NT2/D1 (cell line): ENCODE measurements around the gene PLEKHH2.

Experiments used
- DNase-seq: peaks from one replicate; pipeline ENCODE4 v3.0.0-alpha.2; 2011; ENCODE audit warnings: low read depth, low spot score
- H3K27me3 ChIP-seq: 2 replicates; pipeline ENCODE4 v1.6.0; 2011; ENCODE audit warnings: mild to moderate bottlenecking; ENCODE audit not compliant: insufficient read length, insufficient read depth
- H3K36me3 ChIP-seq: 2 replicates; pipeline ENCODE4 v1.6.1; 2011; ENCODE audit warnings: mild to moderate bottlenecking, low read length, mixed read lengths; ENCODE audit not compliant: insufficient read depth, insufficient read length
- H3K4me1 ChIP-seq: 2 replicates; pipeline ENCODE4 v1.5.1; 2011; ENCODE audit not compliant: insufficient read depth, insufficient read length
- H3K4me3 ChIP-seq: 2 replicates; pipeline ENCODE4 v1.5.1; 2011; ENCODE audit warnings: low read depth; ENCODE audit not compliant: insufficient read length
- H3K9ac ChIP-seq: 2 replicates; pipeline ENCODE4 v1.6.0; 2011; ENCODE audit warnings: low read depth; ENCODE audit not compliant: insufficient read length
- H3K9me3 ChIP-seq: 2 replicates; pipeline ENCODE4 v1.5.1; 2011; ENCODE audit warnings: mild to moderate bottlenecking, low read length; ENCODE audit not compliant: insufficient read depth
- SUZ12 ChIP-seq: IDR thresholded peaks from 2 replicates; pipeline ENCODE4 v1.6.1; 2011; ENCODE audit not compliant: insufficient read length, insufficient read depth; ENCODE audit errors: extremely low read depth
- YY1 ChIP-seq: IDR thresholded peaks from 2 replicates; pipeline ENCODE4 v1.6.1; 2011; ENCODE audit not compliant: insufficient read length, insufficient read depth
- ZNF274 ChIP-seq: IDR thresholded peaks from 2 replicates; pipeline ENCODE4 v1.6.1; 2011; ENCODE audit warnings: mild to moderate bottlenecking, low read depth, low read length

PLEKHH2 gene

GRCh38 chr2:43708891-43709290 lies 71.8 kb downstream of the PLEKHH2 start:
- Histone ChIP-seq H3K36me3 (no peaks in the 10 kb centered on the region), H3K4me1 (no peaks in the 10 kb centered on the region), H3K4me3 (no peak overlapping the region), H3K27me3 (no peaks in the 10 kb centered on the region), H3K9me3 (no peaks in the 10 kb centered on the region), H3K9ac (no peak overlapping the region)
- TF ChIP-seq ZNF274 (no peak), SUZ12 (no peak), YY1 (no peak)
- no peak for DNase-seq

GRCh38 chr2:43710866-43711265 lies 73.8 kb downstream of the PLEKHH2 start:
- no peak overlapping the region for H3K9ac ChIP-seq
- DNase-seq = no peak
- H3K27me3 ChIP-seq = no peaks in the 10 kb centered on the region
- H3K4me3 ChIP-seq = no peak overlapping the region
- no peaks in the 10 kb centered on the region for H3K36me3 ChIP-seq
- no peak for TF ChIP-seq SUZ12
- no peak for TF ChIP-seq ZNF274
- no peak for TF ChIP-seq YY1
- no peaks in the 10 kb centered on the region for H3K4me1 ChIP-seq
- no peaks in the 10 kb centered on the region for H3K9me3 ChIP-seq

DNA sequence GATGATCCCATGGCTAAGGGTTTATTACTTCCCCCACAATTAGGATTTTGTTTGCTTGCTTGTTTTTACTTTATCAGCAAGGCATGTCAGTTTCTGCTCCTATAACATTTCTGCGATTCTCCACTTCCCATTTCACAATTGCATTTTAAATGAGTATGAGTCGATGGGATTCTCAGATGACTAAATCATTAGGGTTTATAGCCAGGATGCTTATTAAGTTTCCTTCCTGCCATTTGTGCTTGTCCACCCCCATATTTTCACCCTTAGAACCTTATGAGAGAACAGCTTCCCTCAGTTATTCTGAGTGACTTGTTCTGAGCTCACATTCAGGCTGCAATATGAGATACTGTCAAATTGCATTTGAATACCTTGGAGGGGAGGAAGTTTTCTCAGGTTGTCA lies 77.1 kb downstream of the PLEKHH2 start:
- no peaks in the 10 kb centered on the region for H3K27me3 ChIP-seq
- H3K9ac ChIP-seq = no peak overlapping the region
- no peaks in the 10 kb centered on the region for H3K36me3 ChIP-seq
- no peaks in the 10 kb centered on the region for H3K9me3 ChIP-seq
- no peak for DNase-seq
- no peak for TF ChIP-seq ZNF274
- TF ChIP-seq YY1 = no peak
- TF ChIP-seq SUZ12 = no peak
- H3K4me3 ChIP-seq = no peak overlapping the region
- H3K4me1 ChIP-seq = no peaks in the 10 kb centered on the region

DNA sequence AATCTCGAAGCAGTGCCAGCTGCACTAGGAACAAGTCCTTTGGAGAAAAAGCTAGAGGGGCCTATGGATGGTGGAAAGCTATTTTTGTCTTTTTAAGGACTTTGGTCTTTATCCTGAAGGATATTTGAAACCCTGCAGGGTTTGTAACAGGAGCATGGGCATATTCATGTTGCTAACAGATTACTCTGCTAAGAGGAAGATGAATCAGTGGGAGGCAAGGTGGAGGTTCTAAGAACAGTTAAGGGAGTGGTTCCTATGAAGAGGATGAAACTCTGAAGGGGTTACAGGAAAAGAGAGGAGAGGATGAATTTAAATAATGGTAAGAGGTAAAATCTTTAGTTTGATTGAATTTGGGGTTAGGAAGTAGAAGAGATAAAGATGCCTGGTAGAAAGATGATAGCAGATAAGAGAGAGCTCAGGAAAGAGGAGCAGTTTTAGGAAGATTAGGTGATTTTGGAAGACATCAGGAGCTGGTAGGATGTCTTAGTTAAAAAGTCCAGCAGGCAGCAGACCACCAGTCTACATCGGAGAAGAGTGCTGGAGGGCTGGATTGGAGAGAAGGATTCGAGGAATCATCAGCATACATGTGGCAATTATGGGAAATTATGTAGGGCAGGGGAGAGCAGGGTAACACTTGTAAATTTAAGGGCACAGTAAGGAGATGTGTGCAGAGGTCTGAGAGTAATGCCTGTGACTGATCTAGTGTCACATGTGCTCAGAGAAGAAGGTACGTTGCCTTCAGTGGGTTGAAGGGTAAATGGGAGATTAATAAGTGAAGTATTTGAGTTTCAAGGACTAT lies 78.4 kb downstream of the PLEKHH2 start:
- no peaks in the 10 kb centered on the region for H3K9me3 ChIP-seq
- no peak for TF ChIP-seq ZNF274
- TF ChIP-seq SUZ12 = no peak
- TF ChIP-seq YY1 = no peak
- no peak overlapping the region for H3K4me3 ChIP-seq
- DNase-seq = no peak
- H3K36me3 ChIP-seq = no peaks in the 10 kb centered on the region
- H3K9ac ChIP-seq = no peak overlapping the region
- no peaks in the 10 kb centered on the region for H3K27me3 ChIP-seq
- H3K4me1 ChIP-seq = no peaks in the 10 kb centered on the region

- no peaks in the 10 kb centered on the region for H3K27me3 ChIP-seq
- H3K4me3 ChIP-seq = no peak overlapping the region
- no peak overlapping the region for H3K9ac ChIP-seq
- no peaks in the 10 kb centered on the region for H3K4me1 ChIP-seq
- DNase-seq = no peak
- no peak for TF ChIP-seq ZNF274
- no peaks in the 10 kb centered on the region for H3K36me3 ChIP-seq
- H3K9me3 ChIP-seq = no peaks in the 10 kb centered on the region
Measured at GRCh38 chr2:43717322-43717721, 80.3 kb downstream of the PLEKHH2 start.

- no peak for TF ChIP-seq ZNF274
- TF ChIP-seq SUZ12 = no peak
- no peak for TF ChIP-seq YY1
Measured at GRCh38 chr2:43718530-43719124, 81.6 kb downstream of the PLEKHH2 start.

DNA sequence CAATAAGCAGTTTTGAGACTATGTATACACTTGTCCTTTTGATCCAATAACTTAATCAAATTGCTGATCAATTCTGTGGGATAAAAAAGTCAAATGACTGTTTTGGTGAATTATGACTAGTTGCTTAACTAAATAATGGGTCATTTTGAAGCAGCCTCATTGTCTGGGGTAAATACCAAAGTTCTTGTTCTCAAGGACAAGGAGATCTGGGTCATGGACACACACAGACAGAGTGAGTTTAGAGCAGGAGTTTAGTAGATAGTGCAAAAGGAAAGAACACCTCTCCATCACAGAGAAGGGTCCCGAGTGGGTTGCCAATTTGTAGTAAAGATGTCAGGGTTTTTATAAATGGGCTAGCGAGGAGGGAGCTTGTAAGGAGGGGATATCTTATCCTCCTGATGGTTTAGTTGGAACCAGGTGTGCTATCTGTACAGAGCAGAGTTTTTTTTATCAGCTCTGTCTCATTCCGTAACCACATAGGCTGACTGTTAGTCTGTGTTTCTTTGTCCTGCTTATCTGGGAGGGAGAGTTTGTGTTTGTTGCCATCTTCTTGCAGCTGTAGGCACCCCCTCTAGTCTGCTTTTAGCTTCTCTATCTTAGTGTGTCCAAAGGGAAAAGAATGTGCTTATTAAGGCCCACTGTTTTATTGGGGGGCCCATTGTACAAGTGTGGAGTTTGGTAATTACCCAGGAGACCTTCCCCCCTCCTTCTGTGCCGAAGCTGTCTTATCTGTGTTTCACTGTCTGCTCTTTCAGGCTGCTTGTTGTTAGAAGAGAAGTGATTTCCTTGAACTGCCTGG lies 87.9 kb downstream of the PLEKHH2 start:
- Histone ChIP-seq H3K9me3 (no peaks in the 10 kb centered on the region), H3K9ac (no peak overlapping the region), H3K4me1 (peaks cover 2% of the 10 kb centered on the region), H3K27me3 (no peaks in the 10 kb centered on the region), H3K4me3 (no peak overlapping the region), H3K36me3 (no peaks in the 10 kb centered on the region)
- no peak for DNase-seq
- no peak for TF ChIP-seq SUZ12
- TF ChIP-seq ZNF274 = no peak
- no peak for TF ChIP-seq YY1

More at GRCh38 chr2:43718530-43719124, 81.6 kb downstream of the PLEKHH2 start:
- Histone ChIP-seq H3K4me3 (no peak overlapping the region), H3K27me3 (no peaks in the 10 kb centered on the region), H3K4me1 (no peaks in the 10 kb centered on the region), H3K9me3 (no peaks in the 10 kb centered on the region), H3K9ac (no peak overlapping the region), H3K36me3 (no peaks in the 10 kb centered on the region)
- DNase-seq = no peak
